D721Med (cell line): Measurements from ENCODE around the gene GBF1.

Source experiments
- DNase-seq: peaks from one replicate; pipeline ENCODE4 v3.0.0; 2011; ENCODE audit warnings: low spot score; ENCODE audit not compliant: insufficient read length
- FAIRE-seq: peaks from 2 replicates; lab custom pipeline; 2011; peaks lifted over from hg19 to GRCh38; lab: Jason Lieb, UNC
- TF ChIP-seq, protein P1 (sequence below): IDR thresholded peaks from 2 replicates; pipeline ENCODE4 v1.5.1; 2012; ENCODE audit warnings: mild to moderate bottlenecking, control low read depth; ENCODE audit not compliant: insufficient read depth; ENCODE audit errors: missing control alignments

GBF1 gene

DNA sequence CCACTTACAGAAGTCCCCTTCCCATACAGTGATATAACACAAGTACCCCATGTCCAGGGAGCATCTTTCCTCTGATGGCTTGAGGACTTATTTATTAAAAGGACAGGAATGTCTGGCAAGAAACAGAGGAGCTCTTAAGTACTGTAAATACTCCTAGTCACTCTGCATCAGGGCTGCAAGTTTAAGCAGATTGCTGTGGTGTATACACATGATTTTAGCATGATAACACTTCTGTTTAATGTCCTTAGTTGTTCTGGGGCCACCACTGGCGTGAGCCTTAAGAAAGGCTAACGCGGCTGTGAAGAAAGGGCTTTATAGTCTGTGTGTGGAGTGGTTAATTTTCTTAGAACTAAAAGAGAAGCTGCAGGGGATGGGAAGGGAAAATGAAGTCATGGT is 65.7 kb downstream of the GBF1 start:
- DNase-seq (no peak), FAIRE-seq (no peak)
- TF ChIP-seq, protein P1, sequence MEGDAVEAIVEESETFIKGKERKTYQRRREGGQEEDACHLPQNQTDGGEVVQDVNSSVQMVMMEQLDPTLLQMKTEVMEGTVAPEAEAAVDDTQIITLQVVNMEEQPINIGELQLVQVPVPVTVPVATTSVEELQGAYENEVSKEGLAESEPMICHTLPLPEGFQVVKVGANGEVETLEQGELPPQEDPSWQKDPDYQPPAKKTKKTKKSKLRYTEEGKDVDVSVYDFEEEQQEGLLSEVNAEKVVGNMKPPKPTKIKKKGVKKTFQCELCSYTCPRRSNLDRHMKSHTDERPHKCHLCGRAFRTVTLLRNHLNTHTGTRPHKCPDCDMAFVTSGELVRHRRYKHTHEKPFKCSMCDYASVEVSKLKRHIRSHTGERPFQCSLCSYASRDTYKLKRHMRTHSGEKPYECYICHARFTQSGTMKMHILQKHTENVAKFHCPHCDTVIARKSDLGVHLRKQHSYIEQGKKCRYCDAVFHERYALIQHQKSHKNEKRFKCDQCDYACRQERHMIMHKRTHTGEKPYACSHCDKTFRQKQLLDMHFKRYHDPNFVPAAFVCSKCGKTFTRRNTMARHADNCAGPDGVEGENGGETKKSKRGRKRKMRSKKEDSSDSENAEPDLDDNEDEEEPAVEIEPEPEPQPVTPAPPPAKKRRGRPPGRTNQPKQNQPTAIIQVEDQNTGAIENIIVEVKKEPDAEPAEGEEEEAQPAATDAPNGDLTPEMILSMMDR: no peak

DNA sequence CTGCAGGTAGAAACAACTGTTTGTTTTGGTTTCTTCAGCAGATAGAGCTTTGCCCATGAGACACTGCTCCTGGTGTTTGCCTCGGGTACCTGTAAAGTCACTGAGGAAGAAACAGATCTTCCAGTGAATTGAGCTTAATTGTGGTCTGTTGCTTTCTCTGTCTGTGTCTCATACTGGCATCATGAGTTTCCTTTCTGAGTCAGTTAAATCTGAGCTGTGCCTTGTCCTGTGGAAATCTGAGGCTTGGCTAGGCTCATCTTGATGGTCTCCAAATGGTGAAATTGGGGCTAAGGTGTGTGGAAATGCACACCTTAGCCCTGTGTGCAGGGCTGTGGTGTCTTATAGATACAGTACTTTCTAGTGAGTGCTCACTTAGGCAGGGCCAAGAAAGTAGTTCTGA is 67.4 kb downstream of the GBF1 start:
- TF ChIP-seq, protein P1: no peak
- no peak for FAIRE-seq
- DNase-seq: no peak

DNA sequence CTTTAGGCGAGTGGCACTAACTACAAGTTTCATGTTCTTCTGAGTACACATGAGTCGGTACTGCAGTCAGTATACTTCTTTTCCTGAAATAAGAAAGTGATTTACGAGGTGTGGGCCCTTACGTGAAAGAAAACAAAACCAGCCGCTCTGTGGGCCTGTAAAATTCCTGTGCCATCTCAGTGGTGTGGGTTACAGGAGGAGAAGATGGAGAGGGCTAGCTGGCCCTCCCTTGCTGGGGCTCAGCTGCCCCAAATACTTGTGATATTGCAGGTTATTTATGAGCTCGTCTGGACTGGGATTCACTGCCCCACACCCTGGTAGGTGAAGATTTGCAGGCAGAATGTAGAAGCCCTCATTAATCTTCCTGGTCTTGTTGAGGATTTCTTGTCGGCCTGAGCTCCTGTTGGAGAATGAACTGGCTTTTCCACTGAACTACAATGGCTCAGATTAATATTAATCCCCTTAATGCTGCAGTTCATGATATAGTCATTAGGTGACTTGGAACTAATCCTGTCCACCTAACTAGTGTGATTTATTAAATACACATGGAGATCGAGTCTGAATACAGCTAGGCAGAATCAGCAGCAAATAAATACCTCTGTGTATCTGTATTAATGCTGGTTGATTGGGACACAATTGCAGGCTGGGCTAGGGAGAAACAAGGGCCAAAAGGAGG is 68.0 kb downstream of the GBF1 start:
- DNase-seq: peak; percentile 43
- peak; percentile 77 for FAIRE-seq
- TF ChIP-seq, protein P1: no peak

DNA sequence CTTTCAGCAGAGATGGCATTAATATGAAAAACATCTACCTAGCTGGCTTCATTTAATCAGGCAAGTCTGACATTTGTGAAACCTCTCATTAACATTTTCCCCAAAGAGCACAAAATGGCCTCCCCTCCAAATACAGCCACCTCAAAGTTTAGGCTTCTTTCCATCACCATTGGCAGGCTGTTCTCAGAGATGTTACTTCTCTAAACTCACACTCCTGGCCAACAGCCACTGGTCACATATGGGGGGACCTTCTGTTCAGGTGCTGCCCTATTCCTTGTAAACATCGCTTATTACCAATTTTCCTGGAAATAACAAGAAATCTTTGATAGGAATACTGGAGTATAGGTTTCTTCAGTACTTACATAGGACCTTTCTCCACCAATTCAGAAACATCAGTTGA is 69.5 kb downstream of the GBF1 start:
- DNase-seq (no peak), FAIRE-seq (no peak)
- TF ChIP-seq, protein P1: no peak

DNA sequence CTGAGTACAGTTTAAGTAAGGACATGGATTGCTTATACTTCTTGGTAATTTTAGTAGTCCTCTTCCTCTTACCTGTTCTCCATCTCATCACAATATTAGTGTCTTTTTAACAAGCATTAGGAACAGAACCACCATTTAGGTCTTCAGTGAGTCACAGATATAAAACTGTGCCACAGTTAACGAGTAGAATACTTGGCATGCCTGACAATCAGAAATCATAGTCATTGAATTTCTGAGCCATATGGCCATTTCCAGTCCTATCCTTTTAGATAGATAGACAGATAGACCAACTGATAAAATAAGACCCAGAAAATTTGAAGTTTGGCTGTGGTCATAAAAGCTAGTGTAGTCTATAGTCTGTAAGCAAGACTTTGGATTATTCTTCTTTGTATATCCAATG is 71.1 kb downstream of the GBF1 start:
- no peak for DNase-seq
- TF ChIP-seq, protein P1: no peak
- FAIRE-seq: no peak

DNA sequence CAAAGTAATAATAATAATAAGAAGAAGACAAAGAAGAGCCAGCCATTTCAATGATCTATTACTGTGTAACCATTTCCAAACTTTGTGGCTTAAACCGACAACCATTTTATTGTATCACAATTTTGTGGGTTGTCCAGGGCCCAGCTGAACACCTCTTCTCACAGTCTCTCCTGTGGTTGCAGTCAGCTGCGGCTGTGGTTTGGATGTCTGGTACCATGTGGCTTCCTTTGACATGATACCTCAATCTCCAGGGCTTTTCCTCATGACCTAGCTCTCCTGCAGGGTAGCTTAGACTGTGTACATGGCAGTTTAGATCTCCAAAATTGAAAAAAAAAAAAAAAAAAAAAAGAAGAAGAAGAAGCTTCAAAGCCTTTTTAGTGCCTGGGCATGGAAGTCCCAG is 77.6 kb downstream of the GBF1 start:
- TF ChIP-seq, protein P1: no peak
- FAIRE-seq (no peak), DNase-seq (no peak)

DNA sequence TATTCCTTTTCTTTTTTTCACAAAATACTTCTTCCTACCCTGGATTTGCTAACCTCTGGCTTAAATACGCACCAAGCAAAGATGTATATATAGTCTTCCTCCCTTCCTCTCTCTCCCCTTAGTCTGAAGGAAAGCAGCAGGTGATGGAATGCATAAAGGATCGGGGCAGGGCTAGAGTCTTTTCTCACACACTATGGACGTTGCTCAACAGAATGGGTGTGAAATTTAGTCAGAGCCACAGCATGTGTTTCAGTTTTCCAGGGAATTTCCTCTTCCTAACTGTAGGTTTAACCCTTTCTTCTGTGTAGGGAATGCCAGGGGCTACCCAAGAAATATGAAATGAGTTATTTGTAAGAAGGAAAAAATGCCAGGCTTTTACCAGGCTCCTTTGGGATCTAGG is 78.7 kb downstream of the GBF1 start:
- no peak for FAIRE-seq
- no peak for DNase-seq
- TF ChIP-seq, protein P1: no peak
